WTC11 (cell line): ENCODE measurements around the gene PCDH12.

Experiments
- CTCF ChIP-seq: fragments of 200-600 bp; IDR thresholded peaks from 2 replicates; pipeline ENCODE4 v1.8.0; 2022; ENCODE audit warnings: antibody characterized with exemption
- ELF4 ChIP-seq: sonication (generic); formaldehyde crosslinking; IDR thresholded peaks from 2 replicates; pipeline ENCODE4 v1.8.1; 2022; ENCODE audit warnings: low read depth, mild to moderate bottlenecking, moderate library complexity, missing genetic modification reagents
- FOXP1 ChIP-seq: sonication (generic); formaldehyde crosslinking; IDR thresholded peaks from 2 replicates; pipeline ENCODE4 v1.8.0; 2022; ENCODE audit warnings: missing genetic modification reagents, mild to moderate bottlenecking, moderate library complexity, borderline replicate concordance
- KAT7 ChIP-seq: sonication (generic); formaldehyde crosslinking; IDR thresholded peaks from 2 replicates; pipeline ENCODE4 v1.8.1; 2023; ENCODE audit warnings: missing genetic modification reagents, mild to moderate bottlenecking, borderline replicate concordance
- NFYB ChIP-seq: sonication (generic); formaldehyde crosslinking; conservative IDR thresholded peaks from 2 replicates; pipeline ENCODE4 v1.8.0; 2022; ENCODE audit warnings: low read depth, missing genetic modification reagents
- TF ChIP-seq, protein P1 (sequence below): sonication (generic); formaldehyde crosslinking; IDR thresholded peaks from 2 replicates; pipeline ENCODE4 v1.8.0; 2022; ENCODE audit warnings: mild to moderate bottlenecking, missing genetic modification reagents

GRCh38 chr5:141934099-141934844 is 23.7 kb downstream of the PCDH12 start:
- TF ChIP-seq, protein P1, sequence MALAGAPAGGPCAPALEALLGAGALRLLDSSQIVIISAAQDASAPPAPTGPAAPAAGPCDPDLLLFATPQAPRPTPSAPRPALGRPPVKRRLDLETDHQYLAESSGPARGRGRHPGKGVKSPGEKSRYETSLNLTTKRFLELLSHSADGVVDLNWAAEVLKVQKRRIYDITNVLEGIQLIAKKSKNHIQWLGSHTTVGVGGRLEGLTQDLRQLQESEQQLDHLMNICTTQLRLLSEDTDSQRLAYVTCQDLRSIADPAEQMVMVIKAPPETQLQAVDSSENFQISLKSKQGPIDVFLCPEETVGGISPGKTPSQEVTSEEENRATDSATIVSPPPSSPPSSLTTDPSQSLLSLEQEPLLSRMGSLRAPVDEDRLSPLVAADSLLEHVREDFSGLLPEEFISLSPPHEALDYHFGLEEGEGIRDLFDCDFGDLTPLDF (CRISPR knock-in tag): no peak
- TF ChIP-seq KAT7 (no peak), NFYB (CRISPR knock-in tag) (no peak), CTCF (no peak), ELF4 (no peak), FOXP1 (no peak)
